RWPE1 (cell line): ENCODE results near the gene MAL.

Experiments
- CTCF ChIA-PET: fragments of 350-600 bp; sonication (Branson Sonifier 250); formaldehyde crosslinking; extraction: SDS; loops from one replicate; lab custom pipeline; 2021; lab: Yijun Ruan, JAX
- POLR2A ChIA-PET: fragments of 400-600 bp; formaldehyde crosslinking; extraction: SDS; loops from one replicate; lab custom pipeline; 2020; ENCODE audit warnings: antibody characterized with exemption; ENCODE audit not compliant: low non-redundant PET; lab: Yijun Ruan, JAX
- DNase-seq: peaks from one replicate; pipeline ENCODE4 v3.0.0; 2012; ENCODE audit warnings: low spot score
- H3K27ac ChIP-seq: fragments of 450-650 bp; 2 replicates; pipeline ENCODE4 v1.5.1; 2017
- CTCF ChIP-seq: fragments of 450-650 bp; conservative IDR thresholded peaks from 2 replicates; pipeline ENCODE4 v1.5.1; 2017; ENCODE audit warnings: low read depth, mild to moderate bottlenecking

The MAL gene

GRCh38 chr2:95043300-95044093 is 18.0 kb downstream of the MAL start:
- ChIA-PET CTCF (interaction anchor here (0.6 to 1.1 kb wide), 5 partner anchors 10 to 287 kb away, joined by 3 to 4 read pairs (median 3); no protein-coding TSS in a partner anchor), POLR2A (no interaction called here)
- TF ChIP-seq CTCF = no peak
- DNase-seq = peak; percentile 74
- H3K27ac ChIP-seq = no peak overlapping the region

- ChIA-PET CTCF (no interaction called here), POLR2A (no interaction called here)
- TF ChIP-seq CTCF = no peak
- no peak overlapping the region for H3K27ac ChIP-seq
- no peak for DNase-seq
These were observed 19.1 kb downstream of the MAL start for GRCh38 chr2:95044601-95045000.

- ChIA-PET CTCF (interaction anchor here (0.5 kb wide), 1 partner anchor 32 kb away, joined by 9 read pairs; no protein-coding TSS in a partner anchor), POLR2A (no interaction called here)
- no peak for TF ChIP-seq CTCF
- DNase-seq = no peak
- H3K27ac ChIP-seq = no peak overlapping the region
These were observed 21.0 kb downstream of the MAL start for GRCh38 chr2:95046371-95047112.

GRCh38 chr2:95047629-95048510 is 22.4 kb downstream of the MAL start:
- H3K27ac ChIP-seq = no peak overlapping the region
- no peak for TF ChIP-seq CTCF
- POLR2A ChIA-PET = no interaction called here
- DNase-seq = no peak
- CTCF ChIA-PET = interaction anchor here (1.2 kb wide), 1 partner anchor 25 kb away, joined by 9 read pairs; no protein-coding TSS in a partner anchor

- ChIA-PET POLR2A (no interaction called here), CTCF (interaction anchor here (1.2 kb wide), 1 partner anchor 27 kb away, joined by 9 read pairs; no protein-coding TSS in a partner anchor)
- DNase-seq = no peak
- no peak for TF ChIP-seq CTCF
- H3K27ac ChIP-seq = no peak overlapping the region
These were observed 23.5 kb downstream of the MAL start for GRCh38 chr2:95048825-95049682.
